Measurements from ENCODE around the gene MAGEC2.

MAGEC2 gene

DNA sequence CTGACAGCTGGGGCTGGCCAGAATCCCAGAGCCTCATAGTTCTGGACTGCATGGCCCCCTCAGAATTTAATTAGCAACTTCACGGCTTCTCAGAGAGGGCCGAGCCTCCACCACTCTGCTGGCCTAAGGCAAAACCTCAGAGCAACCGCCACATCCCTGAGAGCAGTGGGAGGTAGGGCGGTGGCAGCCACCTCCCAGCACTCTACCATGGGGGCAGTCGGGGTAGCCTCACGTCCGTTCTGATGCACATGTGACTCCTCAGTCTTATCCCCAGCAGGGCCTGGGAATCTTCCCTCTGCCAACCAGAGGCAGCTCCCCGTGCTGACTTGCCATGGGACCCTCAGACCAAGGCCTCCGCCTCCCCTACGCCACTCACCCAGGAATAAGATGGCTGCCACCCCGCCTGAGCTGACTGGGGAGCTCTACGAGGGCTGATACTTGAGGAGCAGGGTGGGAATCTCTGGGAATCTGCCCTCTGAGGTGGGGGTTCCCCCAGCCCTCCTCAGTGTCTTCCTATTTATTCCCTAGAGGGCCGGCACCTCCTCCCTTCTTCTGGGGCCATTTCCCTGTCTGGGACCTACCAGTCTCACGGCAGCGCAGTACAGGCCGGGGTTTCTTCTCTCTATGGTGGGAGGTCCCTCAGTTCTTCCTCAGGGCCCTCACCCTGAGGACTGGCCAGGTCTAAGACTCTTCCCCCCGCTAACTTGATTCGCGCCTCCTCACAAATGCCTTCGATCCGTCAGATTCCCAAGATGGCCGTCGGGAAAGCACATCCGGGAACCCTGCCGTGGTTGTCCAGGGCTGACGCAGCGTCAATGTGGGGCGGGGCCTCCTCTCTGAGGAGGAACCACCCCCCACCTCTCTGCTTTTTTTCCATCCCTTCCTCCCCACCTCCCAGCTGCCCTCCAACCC, at the start of gene MAGEC2:
Gene MAGEC2, minus strand, starts transcription at position 769 of the 912 bp plus-strand sequence. CDS start 1,303 bp downstream, outside the sequence.
- Mint-ChIP-seq H3K9me3 (peaks cover 4% of the 10 kb centered on the region), H3K36me3 (ENCODE audit: low read depth) (no peaks in the 10 kb centered on the region), H3K27ac (no peak within 1 kb of the TSS), H3K4me1 (no peaks in the 10 kb centered on the region), H3K27me3 (no peaks in the 10 kb centered on the region), H3K4me3 (no peak within 1 kb of the TSS)
- ATAC-seq (no peak), DNase-seq (no peak)

- Mint-ChIP-seq H3K4me3 (no peak overlapping the region), H3K4me1 (no peaks in the 10 kb centered on the region), H3K9me3 (no peaks in the 10 kb centered on the region), H3K27ac (no peak overlapping the region), H3K27me3 (no peaks in the 10 kb centered on the region), H3K36me3 (ENCODE audit: low read depth) (no peaks in the 10 kb centered on the region)
- ATAC-seq (no peak), DNase-seq (no peak)
Measured at GRCh38 chrX:142251680-142252079, 46.6 kb upstream of the MAGEC2 start.

- Mint-ChIP-seq H3K9me3 (no peaks in the 10 kb centered on the region), H3K36me3 (ENCODE audit: low read depth) (no peaks in the 10 kb centered on the region), H3K4me3 (no peak overlapping the region), H3K27ac (no peak overlapping the region), H3K27me3 (no peaks in the 10 kb centered on the region), H3K4me1 (no peaks in the 10 kb centered on the region)
- ATAC-seq (no peak), DNase-seq (no peak)
Measured at GRCh38 chrX:142251202-142251601, 46.1 kb upstream of the MAGEC2 start.

- H3K9me3 Mint-ChIP-seq: no peaks in the 10 kb centered on the region
- H3K27me3 Mint-ChIP-seq: no peaks in the 10 kb centered on the region
- no peak overlapping the region for H3K4me3 Mint-ChIP-seq
- H3K4me1 Mint-ChIP-seq: no peaks in the 10 kb centered on the region
- DNase-seq: no peak
- H3K27ac Mint-ChIP-seq: no peak overlapping the region
- no peaks in the 10 kb centered on the region for H3K36me3 Mint-ChIP-seq (ENCODE audit: low read depth)
- ATAC-seq: no peak
Measured at GRCh38 chrX:142250502-142250901, 45.4 kb upstream of the MAGEC2 start.

DNA sequence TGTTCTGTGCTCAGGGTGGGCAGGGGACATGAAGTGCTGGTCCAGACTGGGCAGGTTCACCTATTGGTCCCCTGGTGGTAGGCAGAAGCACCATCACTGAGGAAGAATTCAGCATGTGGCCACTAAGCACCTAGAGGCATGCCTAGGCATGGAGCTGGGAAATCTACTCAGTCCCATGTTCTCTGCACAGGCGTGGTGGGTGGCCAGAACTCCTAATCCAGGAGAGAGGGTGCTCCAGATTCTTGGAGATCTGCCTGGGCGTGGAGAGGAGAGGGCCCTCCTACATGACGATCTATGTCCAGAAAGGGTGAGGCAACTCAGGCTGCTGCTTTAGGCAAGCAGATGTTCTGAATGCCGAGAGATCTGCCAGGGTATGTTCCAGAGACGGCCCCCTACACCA, 44.6 kb upstream of the MAGEC2 start:
- H3K4me3 Mint-ChIP-seq: no peak overlapping the region
- H3K4me1 Mint-ChIP-seq: no peaks in the 10 kb centered on the region
- H3K27ac Mint-ChIP-seq: no peak overlapping the region
- DNase-seq (no peak), ATAC-seq (no peak)
- H3K27me3 Mint-ChIP-seq: no peaks in the 10 kb centered on the region
- no peaks in the 10 kb centered on the region for H3K9me3 Mint-ChIP-seq
- H3K36me3 Mint-ChIP-seq (ENCODE audit: low read depth): no peaks in the 10 kb centered on the region

DNA sequence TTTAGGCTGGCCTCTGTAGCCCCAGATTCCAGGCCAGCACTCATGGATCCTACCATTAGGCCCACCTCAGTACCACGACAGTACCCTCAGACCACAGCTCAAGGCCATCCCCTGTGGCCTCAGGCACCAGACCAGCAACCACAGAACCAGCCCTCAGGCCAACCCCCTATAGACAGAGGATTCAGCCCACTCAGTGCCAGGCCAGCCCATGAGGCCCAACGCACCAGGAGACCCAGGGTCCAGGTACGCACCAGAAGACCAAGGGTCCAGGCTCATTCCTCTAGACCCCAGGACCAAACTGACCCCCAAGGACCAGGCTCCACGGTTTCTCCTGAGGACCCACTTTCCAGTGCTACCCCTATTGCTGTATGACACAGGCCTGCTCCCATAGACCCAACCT, 39.5 kb upstream of the MAGEC2 start:
- Mint-ChIP-seq H3K4me1 (no peaks in the 10 kb centered on the region), H3K36me3 (ENCODE audit: low read depth) (no peaks in the 10 kb centered on the region), H3K27ac (no peak overlapping the region), H3K27me3 (no peaks in the 10 kb centered on the region), H3K9me3 (no peaks in the 10 kb centered on the region), H3K4me3 (no peak overlapping the region)
- ATAC-seq: no peak
- no peak for DNase-seq

DNA sequence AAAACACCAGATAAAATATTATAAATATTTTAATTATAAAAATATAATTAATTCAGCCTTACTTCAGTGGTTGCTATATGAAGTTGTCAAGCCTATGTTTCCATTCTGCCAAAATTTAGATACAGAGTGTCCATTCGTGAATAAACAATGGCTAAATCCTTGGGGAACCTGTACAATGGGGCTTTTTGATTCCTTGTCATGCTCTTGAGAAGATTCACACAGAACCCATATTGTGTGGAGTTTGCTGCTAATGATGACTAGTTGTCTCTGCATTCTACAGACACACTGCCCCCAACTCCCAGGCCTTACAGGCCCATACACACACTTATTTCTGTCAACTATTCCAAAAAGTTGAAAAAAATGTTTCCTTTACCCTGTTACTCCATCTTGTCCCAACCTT, 33.4 kb upstream of the MAGEC2 start:
- Mint-ChIP-seq H3K36me3 (ENCODE audit: low read depth) (no peaks in the 10 kb centered on the region), H3K27me3 (no peaks in the 10 kb centered on the region), H3K4me3 (no peak overlapping the region), H3K9me3 (no peaks in the 10 kb centered on the region), H3K27ac (no peak overlapping the region), H3K4me1 (no peaks in the 10 kb centered on the region)
- no peak for DNase-seq
- no peak for ATAC-seq

- no peak overlapping the region for H3K4me3 Mint-ChIP-seq
- no peak for ATAC-seq
- H3K4me1 Mint-ChIP-seq: no peaks in the 10 kb centered on the region
- H3K27me3 Mint-ChIP-seq: no peaks in the 10 kb centered on the region
- no peak overlapping the region for H3K27ac Mint-ChIP-seq
- H3K9me3 Mint-ChIP-seq: no peaks in the 10 kb centered on the region
- no peak for DNase-seq
- H3K36me3 Mint-ChIP-seq (ENCODE audit: low read depth): no peaks in the 10 kb centered on the region
Measured at GRCh38 chrX:142233400-142233799, 28.3 kb upstream of the MAGEC2 start.

DNA sequence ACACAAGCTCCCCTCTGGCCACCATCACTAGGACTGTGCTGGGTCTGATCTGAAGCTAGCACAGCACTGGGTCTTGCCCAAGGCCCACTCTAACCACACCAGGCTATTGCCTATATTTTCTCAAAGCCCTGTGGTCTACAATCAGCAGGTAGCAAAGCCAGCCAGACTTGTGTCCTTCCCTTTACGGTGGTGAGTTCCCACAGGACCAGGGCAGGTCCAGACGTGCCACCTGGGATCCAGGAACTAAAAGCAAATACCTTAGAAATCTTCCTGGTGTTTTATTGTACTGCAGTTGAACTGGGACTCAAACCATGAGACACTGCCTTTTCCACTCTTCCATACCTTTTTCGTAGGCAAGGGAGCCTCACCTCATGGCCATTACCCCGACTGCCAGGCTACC, 9.0 kb upstream of the MAGEC2 start:
- Mint-ChIP-seq H3K4me3 (no peak overlapping the region), H3K4me1 (no peaks in the 10 kb centered on the region), H3K27ac (no peak overlapping the region), H3K9me3 (no peaks in the 10 kb centered on the region), H3K27me3 (no peaks in the 10 kb centered on the region), H3K36me3 (ENCODE audit: low read depth) (no peaks in the 10 kb centered on the region)
- ATAC-seq (no peak), DNase-seq (no peak)

- peaks cover 3% of the 10 kb centered on the region for H3K9me3 Mint-ChIP-seq
- DNase-seq: no peak
- no peak overlapping the region for H3K27ac Mint-ChIP-seq
- no peak overlapping the region for H3K4me3 Mint-ChIP-seq
- no peaks in the 10 kb centered on the region for H3K4me1 Mint-ChIP-seq
- no peak for ATAC-seq
- no peaks in the 10 kb centered on the region for H3K27me3 Mint-ChIP-seq
- H3K36me3 Mint-ChIP-seq (ENCODE audit: low read depth): no peaks in the 10 kb centered on the region
Measured at GRCh38 chrX:142201113-142201512, 4.0 kb downstream of the MAGEC2 start.

- no peak overlapping the region for H3K4me3 Mint-ChIP-seq
- H3K27me3 Mint-ChIP-seq: no peaks in the 10 kb centered on the region
- no peaks in the 10 kb centered on the region for H3K36me3 Mint-ChIP-seq (ENCODE audit: low read depth)
- H3K9me3 Mint-ChIP-seq: no peaks in the 10 kb centered on the region
- no peak for ATAC-seq
- no peak overlapping the region for H3K27ac Mint-ChIP-seq
- no peak for DNase-seq
- H3K4me1 Mint-ChIP-seq: no peaks in the 10 kb centered on the region
Measured at GRCh38 chrX:142186103-142186502, 19.0 kb downstream of the MAGEC2 start.

- H3K36me3 Mint-ChIP-seq (ENCODE audit: low read depth): no peaks in the 10 kb centered on the region
- H3K4me1 Mint-ChIP-seq: no peaks in the 10 kb centered on the region
- no peaks in the 10 kb centered on the region for H3K9me3 Mint-ChIP-seq
- DNase-seq (no peak), ATAC-seq (no peak)
- no peak overlapping the region for H3K27ac Mint-ChIP-seq
- no peaks in the 10 kb centered on the region for H3K27me3 Mint-ChIP-seq
- no peak overlapping the region for H3K4me3 Mint-ChIP-seq
Measured at GRCh38 chrX:142184756-142185602, 20.1 kb downstream of the MAGEC2 start.

- no peak overlapping the region for H3K27ac Mint-ChIP-seq
- H3K36me3 Mint-ChIP-seq (ENCODE audit: low read depth): no peaks in the 10 kb centered on the region
- no peak for ATAC-seq
- no peak for DNase-seq
- no peak overlapping the region for H3K4me3 Mint-ChIP-seq
- H3K9me3 Mint-ChIP-seq: peaks cover 4% of the 10 kb centered on the region
- no peaks in the 10 kb centered on the region for H3K27me3 Mint-ChIP-seq
- H3K4me1 Mint-ChIP-seq: no peaks in the 10 kb centered on the region
Measured at GRCh38 chrX:142156567-142156966, 48.5 kb downstream of the MAGEC2 start.
